ENCODE results near the gene PLXNC1.

The PLXNC1 gene

GRCh38 chr12:94203796-94204195, 55.4 kb downstream of the PLXNC1 start (continued):
- no peak for TF ChIP-seq GLIS1 (tag by site-specific recombination; IDR thresholded peaks at IDR 0.05)
- no peak for TF ChIP-seq ZNF488 (tag by site-specific recombination; IDR thresholded peaks at IDR 0.05)
- no peak for TF ChIP-seq ZNF518A (tag by site-specific recombination; conservative IDR thresholded peaks at IDR 0.05; ENCODE audit: low read depth)
- TF ChIP-seq YY1 (tag by site-specific recombination; IDR thresholded peaks at IDR 0.05) = no peak
- no peak for TF ChIP-seq ZBTB49 (tag by site-specific recombination; IDR thresholded peaks at IDR 0.05; ENCODE audit: low read depth)
- TF ChIP-seq ZNF510 (tag by site-specific recombination; IDR thresholded peaks at IDR 0.05; ENCODE audit: insufficient replicate concordance) = no peak
- no peak for TF ChIP-seq SCRT2 (tag by site-specific recombination; IDR thresholded peaks at IDR 0.05)
- no peak for TF ChIP-seq ZNF248 (tag by site-specific recombination; IDR thresholded peaks at IDR 0.05)

GRCh38 chr12:94204499-94205247, 56.3 kb downstream of the PLXNC1 start:
- peaks cover 6% of the 10 kb centered on the region for H3K4me1 ChIP-seq (ENCODE audit: control insufficient read depth, insufficient read depth, low read length)
- POLR2A ChIA-PET = interaction anchor here (0.5 kb wide), 1 partner anchor 80 kb away, joined by 13 read pairs; no protein-coding TSS in a partner anchor
- H3K4me3 ChIP-seq (ENCODE audit: low read depth, low read length) = no peak overlapping the region
- TF ChIP-seq TSHZ1 (tag by site-specific recombination; IDR thresholded peaks at IDR 0.05; ENCODE audit: borderline replicate concordance) (no peak), ZNF596 (tag by site-specific recombination; IDR thresholded peaks at IDR 0.05) (no peak), ZNF416 (tag by site-specific recombination; IDR thresholded peaks at IDR 0.05) (no peak)
- no peaks in the 10 kb centered on the region for H3K36me3 ChIP-seq (ENCODE audit: control insufficient read depth in 2 of 2, insufficient read depth in 1 of 2, low read length in 2 of 2)
- no peaks in the 10 kb centered on the region for H3K9me3 ChIP-seq (ENCODE audit: control insufficient read depth, insufficient read depth, low read depth, low read length)
- CTCF ChIA-PET = no interaction called here
- H3K27ac ChIP-seq (ENCODE audit: extremely low read depth, low read depth, low read length) = no peak overlapping the region

Measured in HEK293 (cell line).